Naive B cell (primary cell): ENCODE data around the gene GPRC6A. TPM values are rescaled to one million over a fixed set of nuclear protein-coding genes. Genes with fewer than 3 reads are reported as not detected.

Experiments
- ATAC-seq, 2 donors: fragments of 150-1000 bp; cut with Tn5 transposase; 2 replicates each; pipeline ENCODE4 v1.10.0; 2021; ENCODE audit warnings: low read depth in 2 of 2, mild to moderate bottlenecking in 2 of 2, moderate library complexity in 2 of 2
- DNase-seq: peaks from one replicate; pipeline ENCODE4 v3.0.0; 2022
- H3K27ac Mint-ChIP-seq, 6 donors: one replicate each; pipeline ENCODE4 v1.8.0; 2020 to 2022; ENCODE audit warnings: mild to moderate bottlenecking in 6 of 6, mixed read lengths in 6 of 6, moderate library complexity in 5 of 6, inconsistent platforms in 2 of 6
- H3K27me3 Mint-ChIP-seq, 3 donors: one replicate each; pipeline ENCODE4 v1.8.0; 2021 to 2022; ENCODE audit warnings: mixed read lengths in 3 of 3, mild to moderate bottlenecking in 1 of 3
- H3K36me3 Mint-ChIP-seq, 2 donors: one replicate each; pipeline ENCODE4 v1.8.0; 2020 to 2022; ENCODE audit warnings: mixed read lengths in 2 of 2, inconsistent platforms in 1 of 2, mild to moderate bottlenecking in 1 of 2
- H3K4me1 Mint-ChIP-seq, 3 donors: one replicate each; pipeline ENCODE4 v1.8.0; 2020 to 2022; ENCODE audit warnings: mixed read lengths in 3 of 3, inconsistent platforms in 1 of 3, mild to moderate bottlenecking in 1 of 3, moderate library complexity in 1 of 3
- H3K4me3 Mint-ChIP-seq, 8 donors: one replicate each; pipeline ENCODE4 v1.8.0; 2020 to 2022; ENCODE audit warnings: mild to moderate bottlenecking in 8 of 8, mixed read lengths in 8 of 8, moderate library complexity in 8 of 8, inconsistent platforms in 2 of 8
- H3K9me3 Mint-ChIP-seq, 7 donors: one replicate each; pipeline ENCODE4 v1.8.0; 2020 to 2022; ENCODE audit warnings: mixed read lengths in 7 of 7, mild to moderate bottlenecking in 5 of 7, inconsistent platforms in 2 of 7, moderate library complexity in 1 of 7
- polyA plus RNA-seq, 6 donors: library from polyadenylated mRNA; unstranded; fragments of 300-500 nt; fragmentation: Illumina TruSeq; gene quantifications; one replicate each; pipeline ENCODE4 v1.2.3, GENCODE V29; 2021; ENCODE audit warnings: low read depth in 6 of 6

GPRC6A gene
- polyA plus RNA-seq, 6 donors from 2014 or later, result not detected

DNA sequence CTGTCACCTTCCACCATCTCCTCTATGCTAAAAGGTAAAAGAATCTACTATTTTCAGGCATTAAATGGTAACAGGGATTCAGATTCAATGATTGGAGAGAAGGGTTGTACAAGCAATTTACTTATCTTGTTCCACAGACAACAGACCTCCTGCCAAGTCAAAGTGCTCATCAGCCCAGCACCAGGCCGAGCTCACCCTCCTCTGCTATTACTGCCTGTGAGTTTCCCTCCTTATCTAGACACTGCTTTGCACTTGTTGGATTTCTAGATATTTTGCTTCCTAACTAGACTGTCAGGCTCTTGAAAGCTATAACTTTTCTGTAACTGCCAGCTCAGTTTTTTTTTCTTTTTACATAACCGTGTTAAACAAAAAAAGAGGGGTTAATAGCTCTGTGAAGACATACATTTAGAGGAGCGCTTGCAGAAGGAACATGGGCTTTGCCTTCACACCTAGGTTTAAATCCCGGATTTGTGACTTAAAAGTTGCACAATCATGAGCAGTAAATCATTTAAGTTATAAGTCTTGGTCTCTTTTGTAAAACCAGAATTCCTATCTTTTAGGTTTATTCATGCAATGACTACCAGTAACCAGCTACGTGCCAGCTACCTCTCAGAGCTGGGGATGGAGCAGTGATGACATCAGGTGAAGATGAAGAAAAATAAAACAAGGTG is 62.2 kb downstream of the GPRC6A start:
- Mint-ChIP-seq H3K27ac (no peak overlapping the region), H3K9me3 (peaks cover 0 to 1% (median 0%) of the 10 kb centered on the region in 7 donors), H3K4me3 (peak overlapping the region in 5 of 8 donors; percentile 53 to 92 (median 80)), H3K27me3 (peaks cover 36 to 51% (median 37%) of the 10 kb centered on the region in 3 donors), H3K36me3 (peaks cover 0 to 12% of the 10 kb centered on the region in 2 donors), H3K4me1 (peaks cover 7 to 16% (median 10%) of the 10 kb centered on the region in 3 donors)
- no peak for ATAC-seq
- no peak for DNase-seq

GRCh38 chr6:116764961-116765841 is 63.7 kb downstream of the GPRC6A start, which contains the start of gene FAM162B:
Gene FAM162B (minus strand): TSS chr6:116765719. CDS start chr6:116765576, 143 bp downstream.
- Mint-ChIP-seq H3K27me3 (peaks cover 39 to 54% (median 41%) of the 10 kb centered on the region in 3 donors), H3K4me3 (peak within 1 kb of the TSS; percentile 56 to 92 (median 79)), H3K4me1 (peaks cover 7 to 16% (median 10%) of the 10 kb centered on the region in 3 donors), H3K9me3 (peaks cover 0 to 1% (median 0%) of the 10 kb centered on the region in 7 donors), H3K27ac (peak within 1 kb of the TSS in 2 of 6 donors; percentile 81 to 85), H3K36me3 (peaks cover 0 to 12% of the 10 kb centered on the region in 2 donors)
- peak; percentile 14 to 21 for ATAC-seq
- no peak for DNase-seq

DNA sequence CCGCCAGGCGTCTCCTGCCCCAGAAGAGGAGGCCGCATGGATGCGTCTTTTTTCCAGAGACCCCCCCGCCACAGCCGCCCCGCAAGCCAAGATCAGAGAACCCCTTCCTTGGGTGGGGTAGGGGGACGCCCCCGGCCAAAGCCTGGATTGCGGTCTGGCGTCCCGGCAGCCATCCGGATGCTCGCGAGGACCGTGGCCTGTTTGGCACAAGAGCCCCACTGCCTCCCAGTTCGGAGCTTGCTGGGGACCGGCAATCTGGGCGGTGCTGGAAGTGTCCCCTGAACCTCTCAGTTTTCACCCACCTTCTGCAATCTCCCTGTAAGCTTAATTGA is 64.3 kb downstream of the GPRC6A start:
- Mint-ChIP-seq H3K4me3 (peak overlapping the region in 7 of 8 donors; percentile 18 to 80 (median 54)), H3K36me3 (peaks cover 0 to 12% of the 10 kb centered on the region in 2 donors), H3K27ac (no peak overlapping the region), H3K27me3 (peaks cover 41 to 55% (median 42%) of the 10 kb centered on the region in 3 donors), H3K9me3 (peaks cover 0 to 1% (median 0%) of the 10 kb centered on the region in 7 donors), H3K4me1 (peaks cover 7 to 16% (median 10%) of the 10 kb centered on the region in 3 donors)
- no peak for ATAC-seq
- no peak for DNase-seq

DNA sequence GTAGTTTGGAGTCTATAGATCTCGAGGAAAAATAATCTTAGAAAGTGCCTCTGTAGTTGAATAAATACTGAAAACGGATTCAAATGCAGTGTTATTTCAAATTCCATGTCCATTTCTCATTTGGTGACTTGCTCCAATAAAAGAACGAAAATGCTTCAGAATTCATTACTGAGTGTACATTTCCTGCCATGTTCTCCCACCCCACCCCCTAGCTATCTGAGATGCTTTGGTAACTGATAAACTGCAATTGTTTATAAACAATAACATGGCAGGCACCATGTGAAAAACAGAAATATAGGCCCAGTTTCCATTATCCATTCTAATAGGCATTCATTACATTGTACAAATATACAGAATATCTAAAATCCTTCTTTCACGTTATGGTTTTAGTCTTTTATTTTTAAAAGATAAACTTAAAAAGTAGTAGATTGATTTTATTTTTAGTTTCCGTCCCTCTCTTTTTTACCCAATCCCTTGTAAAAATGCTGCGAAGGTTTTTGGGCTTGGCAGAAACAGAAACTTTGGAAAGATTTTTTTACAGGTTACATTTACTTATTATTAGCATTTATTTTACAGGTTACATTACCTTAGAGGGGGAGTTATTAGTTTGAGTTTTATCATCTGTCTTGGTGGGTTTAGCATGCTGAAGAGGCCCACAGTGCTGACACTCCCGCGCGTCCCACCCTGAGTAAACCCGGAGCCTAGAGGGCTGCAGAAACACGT is 64.8 kb downstream of the GPRC6A start:
- Mint-ChIP-seq H3K9me3 (peaks cover 0 to 1% (median 0%) of the 10 kb centered on the region in 7 donors), H3K27ac (no peak overlapping the region), H3K4me3 (peak overlapping the region in 5 of 8 donors; percentile 18 to 80 (median 41)), H3K36me3 (peaks cover 0 to 12% of the 10 kb centered on the region in 2 donors), H3K27me3 (peaks cover 45 to 51% (median 45%) of the 10 kb centered on the region in 3 donors), H3K4me1 (peaks cover 7 to 16% (median 10%) of the 10 kb centered on the region in 3 donors)
- ATAC-seq (no peak), DNase-seq (no peak)

GRCh38 chr6:116763048-116763447 is 65.8 kb downstream of the GPRC6A start:
- Mint-ChIP-seq H3K27me3 (peaks cover 44 to 46% (median 45%) of the 10 kb centered on the region in 3 donors), H3K4me3 (no peak overlapping the region), H3K36me3 (peaks cover 0 to 12% of the 10 kb centered on the region in 2 donors), H3K27ac (no peak overlapping the region), H3K4me1 (peaks cover 7 to 16% (median 10%) of the 10 kb centered on the region in 3 donors), H3K9me3 (peaks cover 0 to 1% (median 0%) of the 10 kb centered on the region in 7 donors)
- DNase-seq (no peak), ATAC-seq (no peak)

DNA sequence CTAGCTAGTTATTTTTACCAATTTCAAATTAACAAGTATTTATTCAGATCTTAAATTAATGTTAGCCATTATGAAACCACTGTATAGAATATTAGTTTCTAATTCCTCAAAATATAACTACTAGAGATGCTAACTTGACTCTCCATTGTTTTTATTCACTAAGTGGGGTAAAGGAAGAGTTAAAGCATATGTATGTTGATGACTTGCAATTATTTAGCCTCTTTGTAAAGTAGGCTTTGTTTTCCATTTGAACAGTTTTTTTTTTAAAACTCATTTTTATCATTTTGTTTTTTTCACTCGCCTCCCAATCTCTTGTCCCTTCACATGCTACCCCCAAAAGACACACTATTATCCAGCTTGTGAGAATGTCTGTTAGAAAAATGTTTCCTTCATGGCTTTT is 66.6 kb downstream of the GPRC6A start:
- Mint-ChIP-seq H3K4me3 (no peak overlapping the region), H3K27ac (no peak overlapping the region), H3K9me3 (peaks cover 0 to 1% (median 0%) of the 10 kb centered on the region in 7 donors), H3K36me3 (peaks cover 0 to 12% of the 10 kb centered on the region in 2 donors), H3K27me3 (peaks cover 44 to 53% (median 45%) of the 10 kb centered on the region in 3 donors), H3K4me1 (peaks cover 7 to 16% (median 10%) of the 10 kb centered on the region in 3 donors)
- ATAC-seq (no peak), DNase-seq (no peak)

DNA sequence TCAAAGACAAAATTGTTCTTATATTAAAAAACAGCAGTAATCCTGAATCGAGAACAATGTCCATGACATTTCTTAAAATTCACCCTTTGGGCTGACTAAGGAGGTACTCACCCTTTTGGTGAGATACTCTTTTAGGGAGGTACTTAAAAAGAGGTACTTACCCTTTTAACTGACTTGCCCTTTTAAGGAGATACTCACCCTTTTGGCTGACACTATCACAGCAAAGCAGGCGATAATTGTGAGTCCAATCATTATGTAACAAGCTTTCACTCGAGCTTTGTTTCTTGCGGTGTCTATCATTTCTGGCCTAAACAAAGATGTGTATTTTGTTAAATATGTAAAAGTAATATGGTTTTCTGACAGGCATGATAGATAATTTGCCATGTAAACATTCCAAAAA is 67.1 kb downstream of the GPRC6A start:
- Mint-ChIP-seq H3K27ac (no peak overlapping the region), H3K9me3 (peaks cover 0 to 1% (median 0%) of the 10 kb centered on the region in 7 donors), H3K4me1 (peaks cover 7 to 16% (median 10%) of the 10 kb centered on the region in 3 donors), H3K4me3 (no peak overlapping the region), H3K36me3 (peaks cover 0 to 12% of the 10 kb centered on the region in 2 donors), H3K27me3 (peaks cover 40 to 48% (median 42%) of the 10 kb centered on the region in 3 donors)
- DNase-seq (no peak), ATAC-seq (no peak)

DNA sequence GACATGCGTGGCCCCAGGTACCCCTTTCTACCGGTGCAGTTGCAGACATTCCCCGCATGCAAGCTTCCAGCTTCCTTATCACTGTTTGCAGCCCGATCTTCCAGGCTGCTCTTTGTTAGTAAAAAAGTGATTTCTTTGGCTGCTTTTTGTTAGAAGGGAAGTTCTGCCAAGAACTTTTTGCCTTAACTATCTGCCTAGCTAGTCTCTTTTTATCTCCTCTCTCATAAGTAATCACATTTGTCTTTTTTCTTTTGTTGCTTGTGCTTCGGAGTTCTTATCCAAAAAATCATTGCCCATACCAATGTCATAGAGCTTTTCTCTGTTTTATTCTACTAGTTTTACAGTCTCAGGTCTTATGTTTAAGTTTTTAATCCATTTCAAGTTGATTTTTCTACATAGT is 83.7 kb downstream of the GPRC6A start:
- Mint-ChIP-seq H3K27ac (no peak overlapping the region), H3K9me3 (peaks cover 4 to 38% (median 14%) of the 10 kb centered on the region in 7 donors), H3K27me3 (peaks cover 0 to 14% (median 11%) of the 10 kb centered on the region in 3 donors), H3K36me3 (peaks cover 0 to 4% of the 10 kb centered on the region in 2 donors), H3K4me3 (no peak overlapping the region), H3K4me1 (no peaks in the 10 kb centered on the region)
- ATAC-seq (no peak), DNase-seq (no peak)

Other genes with a start within 250 kb of the GPRC6A start
- gene RSPH4A, start 212.6 kb downstream of the GPRC6A start, polyA plus RNA-seq, result under 1 TPM in 2 of 6 donors, not detected in 4; 0.13 to 0.25 TPM
- gene ZUP1, start 160.3 kb downstream of the GPRC6A start, polyA plus RNA-seq, result 1 to 10 TPM; 5.8 to 9.2 (median 6.7) TPM
- 10 to 100 TPM; 15.7 to 20.6 (median 17.4) TPM for gene KPNA5, start 147.9 kb downstream of the GPRC6A start, polyA plus RNA-seq
- not detected for gene FAM162B, start 63.4 kb downstream of the GPRC6A start, polyA plus RNA-seq
- not detected for gene RFX6, start 48.2 kb upstream of the GPRC6A start, polyA plus RNA-seq